ENCODE results near the gene TMEM168.

GRCh38 chr7:112740667-112741066 is 49.5 kb downstream of the TMEM168 start:
- TF ChIP-seq CTCF (IDR thresholded peaks at IDR 0.05): no peak
- TF ChIP-seq POLR2A (IDR thresholded peaks at IDR 0.05): no peak
